Left ventricle myocardium inferior (tissue), 1 donor: ENCODE results near the gene RPS29. TPM values are rescaled to one million over a fixed set of nuclear protein-coding genes. Genes with fewer than 3 reads are reported as not detected.

Source experiments
- DNase-seq: peaks from one replicate; pipeline ENCODE4 v3.0.0-alpha.2; 2020
- H3K27ac ChIP-seq: fragments of 200-600 bp; replicated peaks from 2 replicates; pipeline ENCODE4 v1.8.0; 2021
- H3K27me3 ChIP-seq: fragments of 200-600 bp; 2 replicates; pipeline ENCODE4 v1.8.0; 2021; ENCODE audit warnings: low read depth
- H3K36me3 ChIP-seq: fragments of 200-600 bp; 2 replicates; pipeline ENCODE4 v1.8.0; 2021
- H3K4me1 ChIP-seq: fragments of 200-600 bp; 2 replicates; pipeline ENCODE4 v1.8.0; 2021
- H3K4me3 ChIP-seq: fragments of 200-600 bp; 2 replicates; pipeline ENCODE4 v1.8.0; 2021; ENCODE audit warnings: mild to moderate bottlenecking, moderate library complexity
- H3K9me3 ChIP-seq: fragments of 200-600 bp; replicated peaks from 2 replicates; pipeline ENCODE4 v1.8.0; 2021
- intact Hi-C: fragments of 100-400 bp; cut with micrococcal nuclease; formaldehyde crosslinking; loops from one replicate; pipeline ENCODE4 v1.11.0; 2022
- total RNA-seq: library from RNA; stranded (reverse); fragmentation: NEBNext Ultra II Directional; extraction: Animal tissue kit (Norgen Biotek cat#: 25700); gene quantifications from one replicate; pipeline ENCODE4 v1.2.1, GENCODE V29; 2021
- TF ChIP-seq, protein P1 (sequence below): fragments of 200-600 bp; IDR thresholded peaks from 2 replicates; pipeline ENCODE4 v1.8.0; 2021; ENCODE audit warnings: antibody characterized with exemption, mild to moderate bottlenecking, borderline replicate concordance
- donor health status: DM: no; HTN: yes; CAD: no; lungs with severe emphysema.

Gene RPS29
- total RNA-seq, 1 donor from 2014 or later: 853 TPM

DNA sequence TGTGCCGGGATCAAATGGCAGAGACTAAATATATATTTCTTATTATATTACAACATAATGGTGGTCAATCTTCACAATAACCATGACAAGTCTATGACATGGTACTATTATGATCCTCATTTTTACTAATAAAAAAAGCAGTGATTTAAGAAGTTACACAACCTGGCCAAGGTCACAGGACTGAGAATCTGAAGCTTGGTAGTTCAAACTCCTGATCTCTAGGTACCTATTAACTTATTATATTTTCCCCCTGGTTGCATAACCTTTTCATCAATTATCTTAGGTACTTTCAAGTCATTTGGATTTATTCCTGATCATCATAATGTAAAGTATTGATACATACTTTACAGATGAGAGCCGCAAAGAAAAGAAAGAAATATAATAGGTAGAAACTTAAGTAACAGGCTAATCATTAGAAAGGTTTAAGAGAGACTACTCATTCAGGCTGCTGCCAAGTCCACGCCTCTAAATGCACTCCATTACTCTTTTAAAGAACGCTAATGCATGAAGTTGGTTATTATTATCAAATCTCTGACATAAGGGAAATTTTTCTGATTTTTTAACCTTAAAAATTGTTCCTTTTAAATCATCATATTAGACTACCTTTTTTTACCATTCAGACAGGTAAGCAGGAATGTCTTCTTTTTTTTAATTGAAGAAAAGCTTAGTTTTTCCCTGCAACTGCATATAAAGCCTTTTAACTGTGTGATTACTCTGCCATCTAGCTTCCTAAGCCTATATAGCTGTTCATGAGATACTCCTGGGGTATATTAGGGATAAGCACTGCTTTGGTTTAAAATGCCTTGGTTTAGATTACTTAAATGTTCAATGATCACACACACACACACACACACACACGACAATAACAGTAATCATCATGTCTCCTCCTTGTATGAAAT lies 35.6 kb downstream of the RPS29 start:
- H3K4me1 ChIP-seq: no peaks in the 10 kb centered on the region
- DNase-seq: no peak
- no peaks in the 10 kb centered on the region for H3K9me3 ChIP-seq
- H3K36me3 ChIP-seq: no peaks in the 10 kb centered on the region
- TF ChIP-seq, protein P1, sequence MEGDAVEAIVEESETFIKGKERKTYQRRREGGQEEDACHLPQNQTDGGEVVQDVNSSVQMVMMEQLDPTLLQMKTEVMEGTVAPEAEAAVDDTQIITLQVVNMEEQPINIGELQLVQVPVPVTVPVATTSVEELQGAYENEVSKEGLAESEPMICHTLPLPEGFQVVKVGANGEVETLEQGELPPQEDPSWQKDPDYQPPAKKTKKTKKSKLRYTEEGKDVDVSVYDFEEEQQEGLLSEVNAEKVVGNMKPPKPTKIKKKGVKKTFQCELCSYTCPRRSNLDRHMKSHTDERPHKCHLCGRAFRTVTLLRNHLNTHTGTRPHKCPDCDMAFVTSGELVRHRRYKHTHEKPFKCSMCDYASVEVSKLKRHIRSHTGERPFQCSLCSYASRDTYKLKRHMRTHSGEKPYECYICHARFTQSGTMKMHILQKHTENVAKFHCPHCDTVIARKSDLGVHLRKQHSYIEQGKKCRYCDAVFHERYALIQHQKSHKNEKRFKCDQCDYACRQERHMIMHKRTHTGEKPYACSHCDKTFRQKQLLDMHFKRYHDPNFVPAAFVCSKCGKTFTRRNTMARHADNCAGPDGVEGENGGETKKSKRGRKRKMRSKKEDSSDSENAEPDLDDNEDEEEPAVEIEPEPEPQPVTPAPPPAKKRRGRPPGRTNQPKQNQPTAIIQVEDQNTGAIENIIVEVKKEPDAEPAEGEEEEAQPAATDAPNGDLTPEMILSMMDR: no peak
- no peaks in the 10 kb centered on the region for H3K27me3 ChIP-seq
- no peak overlapping the region for H3K4me3 ChIP-seq
- intact Hi-C loops: no loop called here
- H3K27ac ChIP-seq: no peak overlapping the region

DNA sequence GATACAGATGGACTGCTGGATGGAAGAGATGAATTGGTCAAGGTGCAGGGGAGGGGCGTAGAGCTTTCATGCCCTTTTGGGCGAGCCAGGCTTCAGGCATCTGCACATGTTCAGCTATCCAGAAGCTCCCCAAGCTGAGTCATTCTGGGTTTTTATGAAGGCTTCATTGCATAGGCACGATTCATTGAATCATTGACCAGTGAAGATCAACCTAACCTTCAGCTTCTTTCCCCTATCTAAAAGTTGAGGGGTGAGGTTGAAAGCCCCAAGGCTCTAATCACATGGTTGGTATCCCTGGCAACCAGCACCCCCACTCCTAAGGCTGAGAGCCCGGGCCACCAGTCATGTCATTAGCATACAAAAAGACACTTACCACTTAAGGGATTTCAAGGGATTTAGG lies 36.3 kb downstream of the RPS29 start:
- Histone ChIP-seq H3K27ac (no peak overlapping the region), H3K27me3 (no peaks in the 10 kb centered on the region), H3K36me3 (no peaks in the 10 kb centered on the region), H3K4me3 (no peak overlapping the region), H3K4me1 (no peaks in the 10 kb centered on the region), H3K9me3 (no peaks in the 10 kb centered on the region)
- intact Hi-C loops: no loop called here
- DNase-seq: no peak
- TF ChIP-seq, protein P1: no peak

DNA sequence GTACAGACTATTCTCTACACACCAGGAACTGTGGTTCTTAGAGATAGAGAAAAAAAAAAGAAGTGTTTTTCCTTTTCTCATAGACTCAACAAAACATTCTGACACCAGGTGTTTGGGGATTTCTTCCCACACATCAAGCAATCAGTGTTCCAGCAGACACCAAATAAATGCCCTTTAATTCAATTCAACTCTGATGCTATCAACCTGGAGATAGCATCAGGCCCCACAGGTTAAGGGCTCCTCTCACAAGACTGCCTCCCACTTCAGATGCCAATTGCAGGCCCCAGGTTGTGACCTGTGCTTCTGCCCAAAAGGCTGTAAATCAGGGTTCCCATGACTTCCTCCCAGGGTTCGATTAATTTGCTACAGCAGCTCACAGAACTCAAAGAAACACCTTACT lies 36.7 kb downstream of the RPS29 start:
- intact Hi-C loops: no loop called here
- TF ChIP-seq, protein P1: no peak
- no peak for DNase-seq

DNA sequence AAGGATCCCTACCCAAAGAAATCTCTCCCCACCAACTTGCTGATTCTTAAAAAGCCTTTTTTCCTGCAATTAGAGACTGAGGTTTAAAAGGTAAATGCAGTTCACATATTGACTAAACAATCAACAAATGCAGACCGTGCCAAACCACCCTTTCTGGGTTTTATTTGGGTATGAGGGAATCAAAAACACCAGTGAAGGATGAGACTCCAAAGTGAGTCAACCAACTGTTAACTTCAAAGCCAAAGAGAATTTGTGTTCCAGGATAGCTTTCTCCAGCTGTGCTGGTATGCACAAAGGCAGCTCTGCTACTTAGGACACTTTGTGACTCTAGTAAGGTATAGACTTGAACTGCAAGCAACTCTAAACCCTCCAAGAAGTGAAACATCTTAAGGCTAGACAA lies 39.4 kb downstream of the RPS29 start:
- DNase-seq: no peak
- no peak overlapping the region for H3K27ac ChIP-seq

More for the DNA sequence above, 36.7 kb downstream of the RPS29 start:
- Histone ChIP-seq H3K4me3 (no peak overlapping the region), H3K4me1 (no peaks in the 10 kb centered on the region), H3K27ac (no peak overlapping the region), H3K36me3 (no peaks in the 10 kb centered on the region), H3K9me3 (no peaks in the 10 kb centered on the region), H3K27me3 (no peaks in the 10 kb centered on the region)

DNA sequence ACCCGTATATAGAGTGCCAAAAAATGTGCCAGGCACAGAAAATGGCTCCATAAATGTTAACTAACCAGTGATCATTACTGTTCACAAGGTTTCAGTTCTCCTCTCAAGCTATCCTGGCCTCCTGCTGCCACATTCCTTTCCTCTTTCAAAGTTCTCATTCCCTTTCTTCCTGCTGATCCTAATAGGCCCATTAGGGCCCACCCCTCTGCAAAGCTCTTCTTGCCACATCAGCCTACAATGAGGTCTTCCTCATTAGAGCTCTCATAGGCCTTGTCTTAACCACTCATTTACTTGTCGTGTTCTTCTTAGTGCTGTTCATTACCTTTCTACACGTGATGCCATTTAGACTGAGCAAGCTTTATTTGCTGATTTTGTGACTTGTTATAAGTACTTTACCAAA lies 40.5 kb downstream of the RPS29 start:
- Histone ChIP-seq H3K27ac (no peak overlapping the region), H3K27me3 (no peaks in the 10 kb centered on the region), H3K9me3 (peaks cover 6% of the 10 kb centered on the region), H3K36me3 (no peaks in the 10 kb centered on the region), H3K4me1 (no peaks in the 10 kb centered on the region), H3K4me3 (no peak overlapping the region)
- DNase-seq: no peak
- intact Hi-C loops: no loop called here
- TF ChIP-seq, protein P1: no peak

More for the DNA sequence above, 39.4 kb downstream of the RPS29 start:
- Histone ChIP-seq H3K27me3 (no peaks in the 10 kb centered on the region), H3K4me1 (no peaks in the 10 kb centered on the region), H3K9me3 (no peaks in the 10 kb centered on the region), H3K36me3 (no peaks in the 10 kb centered on the region), H3K4me3 (no peak overlapping the region)
- TF ChIP-seq, protein P1: no peak
- intact Hi-C loops: no loop called here
